PC-3 (cell line): Measurements from ENCODE around the gene KRTAP4-11. TPM values are rescaled to one million over a fixed set of nuclear protein-coding genes. Genes with fewer than 3 reads are reported as not detected.
"Not testable (repeated sequence)": the region's sequence is repeated elsewhere in the genome, so short reads cannot be mapped to it uniquely, and the experiment has no call there.

ENCODE experiments used
- ATAC-seq: fragments of 200-7000 bp; cut with Tn5 transposase; 2 replicates; pipeline ENCODE4 v1.9.1; 2020; ENCODE audit warnings: mild to moderate bottlenecking, moderate library complexity
- BruUV-seq: library from RNA; stranded (reverse); fragments of 400-500 nt; replicated peaks from 2 replicates; lab custom pipeline; 2021; lab: Mats Ljungman, UMichigan
- CTCF ChIA-PET: fragments of 300-600 bp; sonication (Branson Sonifier 250); formaldehyde crosslinking; loops from one replicate; lab custom pipeline; 2022; ENCODE audit warnings: antibody characterized with exemption; lab: Charles Lee
- POLR2A ChIA-PET: fragments of 300-600 bp; sonication (Branson Sonifier 250); formaldehyde crosslinking; loops from one replicate; lab custom pipeline; 2022; ENCODE audit warnings: antibody characterized with exemption; ENCODE audit not compliant: unreplicated experiment; lab: Charles Lee
- DNase-seq: peaks from one replicate; pipeline ENCODE4 v3.0.0-alpha.2; 2015
- H2AFZ ChIP-seq: fragments of 300-600 bp; sonication (generic); 2 replicates; pipeline ENCODE4 v1.6.0; 2016; ENCODE audit warnings: antibody characterized with exemption, low read length
- H3F3A ChIP-seq: fragments of 300-600 bp; sonication (generic); one replicate; pipeline ENCODE4 v1.6.0; 2017; ENCODE audit warnings: antibody characterized with exemption, low read length, control low read depth, mild to moderate bottlenecking; ENCODE audit not compliant: unreplicated experiment
- H3K27ac ChIP-seq: fragments of 300-600 bp; sonication (generic); 2 replicates; pipeline ENCODE4 v1.5.1; 2016; ENCODE audit warnings: mild to moderate bottlenecking, low read length
- H3K27me3 ChIP-seq: fragments of 300-600 bp; sonication (generic); 2 replicates; pipeline ENCODE4 v1.6.1; 2016; ENCODE audit warnings: low read length, mixed read lengths
- H3K36me3 ChIP-seq: fragments of 300-600 bp; sonication (generic); 2 replicates; pipeline ENCODE4 v1.6.1; 2016; ENCODE audit warnings: low read depth, mixed run types, low read length, mixed read lengths
- H3K4me1 ChIP-seq: fragments of 300-600 bp; sonication (generic); 2 replicates; pipeline ENCODE4 v1.5.1; 2016; ENCODE audit warnings: low read length; ENCODE audit not compliant: insufficient read depth
- H3K4me2 ChIP-seq: fragments of 300-600 bp; sonication (generic); 2 replicates; pipeline ENCODE4 v1.6.0; 2016; ENCODE audit warnings: low read length
- H3K4me3 ChIP-seq: fragments of 300-600 bp; sonication (generic); 2 replicates; pipeline ENCODE4 v1.5.1; 2016; ENCODE audit warnings: mild to moderate bottlenecking, low read length, mixed read lengths
- H3K79me2 ChIP-seq: fragments of 300-600 bp; sonication (generic); 2 replicates; pipeline ENCODE4 v1.6.1; 2017; ENCODE audit warnings: low read length, mixed read lengths
- H3K9ac ChIP-seq: fragments of 300-600 bp; sonication (generic); 2 replicates; pipeline ENCODE4 v1.6.0; 2016; ENCODE audit warnings: mild to moderate bottlenecking, low read length
- H3K9me2 ChIP-seq: fragments of 300-600 bp; sonication (generic); replicated peaks from 2 replicates; pipeline ENCODE4 v1.6.1; 2016; ENCODE audit warnings: mixed run types, low read length, mixed read lengths
- H3K9me3 ChIP-seq: fragments of 300-600 bp; sonication (generic); 2 replicates; pipeline ENCODE4 v1.6.1; 2016; ENCODE audit warnings: low read length, mixed read lengths
- H4K20me1 ChIP-seq: fragments of 300-600 bp; sonication (generic); 2 replicates; pipeline ENCODE4 v1.6.1; 2016; ENCODE audit warnings: low read length, mixed read lengths
- CTCF ChIP-seq: fragments of 300-600 bp; sonication (generic); conservative IDR thresholded peaks from 2 replicates; pipeline ENCODE4 v1.5.1; 2017; ENCODE audit warnings: antibody characterized with exemption, low read depth, mild to moderate bottlenecking, low read length
- EZH2 ChIP-seq: fragments of 300-600 bp; sonication (generic); IDR thresholded peaks from one replicate; pipeline ENCODE4 v1.6.1; 2017; ENCODE audit warnings: antibody characterized with exemption, mild to moderate bottlenecking, low read length; ENCODE audit not compliant: unreplicated experiment
- EZH2phosphoT487 ChIP-seq: fragments of 300-600 bp; sonication (generic); IDR thresholded peaks from 2 replicates; pipeline ENCODE4 v1.6.1; 2018; ENCODE audit warnings: mild to moderate bottlenecking, antibody characterized with exemption, low read length, borderline replicate concordance
- intact Hi-C: fragments of 100-400 bp; cut with micrococcal nuclease; formaldehyde crosslinking; loops from 2 replicates; pipeline ENCODE4 v1.9.0; 2023
- total RNA-seq: library from RNA; depleted of rRNA; stranded (reverse); fragments of >200 nt; gene quantifications from 2 replicates; pipeline ENCODE4 v1.2.3, GENCODE V29; 2014

The KRTAP4-11 gene
- total RNA-seq, 1 experiment from 2014 or later = not detected

DNA sequence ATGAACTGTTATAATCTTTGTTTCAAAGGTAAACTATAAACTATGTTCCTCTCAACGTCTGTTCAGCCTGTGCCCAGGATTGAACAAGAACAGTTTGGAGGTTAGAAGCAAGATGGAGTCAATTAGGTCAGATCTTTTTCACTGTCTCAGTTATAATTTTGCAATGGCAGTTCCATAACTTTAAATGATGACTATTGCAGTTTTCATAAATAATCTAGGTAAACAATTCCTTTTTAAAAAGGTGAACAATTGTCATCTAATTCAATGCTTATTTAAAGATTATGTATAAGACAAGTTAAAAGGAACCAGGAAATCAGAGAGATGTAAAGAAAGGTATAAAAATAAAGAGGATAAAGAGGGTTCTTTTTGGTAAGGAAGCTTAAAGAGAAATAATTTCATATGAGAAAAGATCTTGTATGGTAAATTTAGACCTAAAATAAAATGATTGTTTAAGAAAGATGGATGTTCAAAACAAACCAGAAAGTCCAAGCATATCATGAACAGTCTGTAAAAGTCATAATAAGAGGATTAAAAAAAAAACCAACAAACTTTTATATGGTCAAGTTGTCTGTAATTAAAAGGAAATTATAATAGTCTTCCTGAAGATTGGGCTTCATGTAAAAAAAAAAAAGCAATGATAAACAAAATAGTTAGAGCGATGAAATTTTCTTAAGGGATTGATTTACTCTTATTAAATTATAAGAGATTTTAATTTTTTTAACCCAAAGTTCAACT lies 6.9 kb downstream of the KRTAP4-11 start:
- no TSS peak for BruUV-seq

GRCh38 chr17:41108728-41109386 lies 9.3 kb downstream of the KRTAP4-11 start:
- H4K20me1 ChIP-seq, intact Hi-C loops, H3K4me1 ChIP-seq, H3K4me3 ChIP-seq, H3K9me2 ChIP-seq, H3K79me2 ChIP-seq, H3F3A ChIP-seq, H3K27ac ChIP-seq, CTCF ChIA-PET, H2AFZ ChIP-seq, BruUV-seq, H3K4me2 ChIP-seq, ATAC-seq, H3K9ac ChIP-seq, POLR2A ChIA-PET, DNase-seq, H3K27me3 ChIP-seq: not testable (repeated sequence)
- peaks cover 10% of the 10 kb centered on the region; the same call in 1 of the 2 replicates for H3K36me3 ChIP-seq
- H3K9me3 ChIP-seq = peaks cover 12% of the 10 kb centered on the region; the same call in 1 of the 2 replicates

More for the DNA sequence above, 6.9 kb downstream of the KRTAP4-11 start:
- POLR2A ChIA-PET = no interaction called here
- CTCF ChIA-PET = no interaction called here
- Histone ChIP-seq H3F3A (no peaks in the 10 kb centered on the region), H3K27ac (no peak overlapping the region), H3K4me2 (no peak overlapping the region), H3K79me2 (no peaks in the 10 kb centered on the region), H4K20me1 (no peaks in the 10 kb centered on the region), H2AFZ (no peak overlapping the region), H3K4me3 (no peak overlapping the region; the same call in 1 of the 2 replicates), H3K9me2 (no peaks in the 10 kb centered on the region), H3K9me3 (peaks cover 12% of the 10 kb centered on the region; the same call in 1 of the 2 replicates), H3K27me3 (no peaks in the 10 kb centered on the region), H3K4me1 (no peaks in the 10 kb centered on the region), H3K36me3 (peaks cover 10% of the 10 kb centered on the region; the same call in 1 of the 2 replicates), H3K9ac (no peak overlapping the region)
- TF ChIP-seq EZH2 (no peak), CTCF (no peak), EZH2phosphoT487 (no peak)
- ATAC-seq = no peak
- intact Hi-C loops = no loop called here
- no peak for DNase-seq

DNA sequence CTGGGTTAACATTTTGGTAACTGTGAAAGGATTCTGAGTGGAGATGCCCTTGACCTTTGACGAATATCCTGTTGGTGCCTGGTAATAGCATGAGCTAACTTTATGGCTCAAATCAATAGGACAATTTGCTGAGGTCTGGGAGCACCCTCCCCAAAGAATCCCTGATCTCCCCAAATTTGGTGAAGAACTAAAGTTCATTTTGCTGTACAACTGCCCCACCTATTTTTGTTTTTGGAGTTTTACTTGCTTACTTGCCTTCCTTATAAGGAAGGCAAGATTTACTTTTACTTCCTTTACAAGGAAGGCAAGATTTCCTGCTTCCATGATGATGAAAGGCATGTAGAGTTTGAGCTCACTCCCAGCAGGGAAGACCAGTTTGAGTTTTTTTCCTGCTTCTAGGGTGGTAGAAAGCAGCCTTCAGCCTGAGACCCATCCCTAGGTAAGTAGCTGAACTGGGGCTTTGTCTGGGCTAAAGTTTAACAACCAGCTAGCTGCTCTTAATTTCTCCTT lies 10.2 kb downstream of the KRTAP4-11 start:
- BruUV-seq = no TSS peak
- CTCF ChIA-PET = no interaction called here
- peaks cover 14% of the 10 kb centered on the region for H3K4me1 ChIP-seq
- intact Hi-C loops = no loop called here
- no peaks in the 10 kb centered on the region for H3K9me2 ChIP-seq
- no peaks in the 10 kb centered on the region for H4K20me1 ChIP-seq
- H3F3A ChIP-seq = no peaks in the 10 kb centered on the region
- no peak for TF ChIP-seq CTCF
- no peak for TF ChIP-seq EZH2phosphoT487
- TF ChIP-seq EZH2 = no peak
- H3K4me2 ChIP-seq = no peak overlapping the region
- POLR2A ChIA-PET = no interaction called here
- no peak overlapping the region for H3K27ac ChIP-seq
- ATAC-seq (no peak), DNase-seq (no peak)
- peaks cover 12% of the 10 kb centered on the region; the same call in 1 of the 2 replicates for H3K9me3 ChIP-seq
- H3K4me3 ChIP-seq = no peak overlapping the region
- peaks cover 10% of the 10 kb centered on the region; the same call in 1 of the 2 replicates for H3K36me3 ChIP-seq
- H3K27me3 ChIP-seq = no peaks in the 10 kb centered on the region
- no peak overlapping the region for H2AFZ ChIP-seq
- no peak overlapping the region for H3K9ac ChIP-seq
- no peaks in the 10 kb centered on the region for H3K79me2 ChIP-seq

GRCh38 chr17:41105347-41105746 lies 12.8 kb downstream of the KRTAP4-11 start, which contains the start of gene KRTAP4-9:
TSS of gene KRTAP4-9 (plus strand) at chr17:41105389. CDS start at chr17:41105389, 0 bp downstream.
- H4K20me1 ChIP-seq, intact Hi-C loops, H3K79me2 ChIP-seq, H3F3A ChIP-seq, POLR2A ChIA-PET, ATAC-seq, H3K27me3 ChIP-seq, CTCF ChIA-PET, H3K36me3 ChIP-seq, H2AFZ ChIP-seq, H3K9ac ChIP-seq, BruUV-seq, DNase-seq, H3K9me3 ChIP-seq, H3K9me2 ChIP-seq: not testable (repeated sequence)
- Histone ChIP-seq H3K4me3 (peak within 1 kb of the TSS; percentile 36; the same call in 1 of the 2 replicates), H3K4me1 (peaks cover 24% of the 10 kb centered on the region), H3K27ac (peak within 1 kb of the TSS; percentile 50), H3K4me2 (peak within 1 kb of the TSS; percentile 54)
